ENCODE results near the gene CTSD.
A peak's percentile ranks its signal among the peaks of the same experiment; 100 is the strongest.

Gene CTSD

GRCh38 chr11:1782831-1783724, 19.4 kb upstream of the CTSD start:
- DNase-seq (ENCODE audit: low read depth in 2 of 2), result no peak

- DNase-seq (ENCODE audit: low read depth in 2 of 2), result no peak
Measured at GRCh38 chr11:1782031-1782590, 18.4 kb upstream of the CTSD start.

- no peak for DNase-seq (ENCODE audit: low read depth in 2 of 2)
Measured at GRCh38 chr11:1781593-1781975, 17.9 kb upstream of the CTSD start.

GRCh38 chr11:1780700-1781592, 17.2 kb upstream of the CTSD start:
- DNase-seq (ENCODE audit: low read depth in 2 of 2), result no peak

DNA sequence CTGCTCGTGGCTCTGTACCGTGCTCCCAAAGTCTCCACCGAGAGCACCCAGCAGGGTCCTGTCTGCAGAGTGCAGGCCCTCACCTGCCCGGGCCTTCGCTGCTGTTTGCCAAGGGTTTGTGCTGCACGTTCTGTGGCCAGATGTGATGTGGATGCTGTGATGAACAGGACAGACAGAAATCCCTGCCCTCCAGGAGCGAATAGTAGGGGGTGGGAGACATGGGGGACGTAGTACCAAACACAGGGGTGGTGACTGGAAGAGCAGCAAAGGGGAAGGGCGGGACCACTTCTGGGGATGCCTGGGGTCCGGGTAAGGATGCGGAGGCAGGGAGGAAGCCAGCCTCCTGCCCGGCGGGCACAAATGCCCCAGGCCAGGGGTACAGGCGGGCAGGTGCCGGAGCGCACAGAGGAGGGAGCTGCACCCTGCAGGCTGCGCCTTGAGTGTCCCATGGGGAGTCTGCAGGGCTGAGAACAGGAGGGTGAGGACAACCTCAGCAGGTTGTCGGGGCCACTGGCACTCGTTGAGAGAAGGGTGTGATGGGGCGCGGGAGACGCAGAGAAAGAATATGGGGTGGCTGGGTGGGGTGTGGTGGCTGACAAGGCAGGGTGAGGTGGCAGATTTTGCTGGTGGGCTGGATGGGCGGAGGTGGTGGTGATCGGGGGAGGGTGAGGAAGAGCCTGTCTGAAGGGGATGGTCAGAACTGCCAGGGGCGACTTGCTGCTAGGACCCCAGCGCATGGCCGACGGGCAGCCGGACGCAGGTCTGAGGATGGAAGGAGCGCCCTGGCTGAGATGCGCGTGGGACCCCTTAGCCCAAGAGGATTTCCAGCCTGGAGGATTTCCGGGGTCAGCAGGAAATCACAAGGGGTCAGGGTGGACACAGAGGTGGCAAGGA, 16.3 kb upstream of the CTSD start:
- no peak for DNase-seq (ENCODE audit: low read depth in 2 of 2)

DNA sequence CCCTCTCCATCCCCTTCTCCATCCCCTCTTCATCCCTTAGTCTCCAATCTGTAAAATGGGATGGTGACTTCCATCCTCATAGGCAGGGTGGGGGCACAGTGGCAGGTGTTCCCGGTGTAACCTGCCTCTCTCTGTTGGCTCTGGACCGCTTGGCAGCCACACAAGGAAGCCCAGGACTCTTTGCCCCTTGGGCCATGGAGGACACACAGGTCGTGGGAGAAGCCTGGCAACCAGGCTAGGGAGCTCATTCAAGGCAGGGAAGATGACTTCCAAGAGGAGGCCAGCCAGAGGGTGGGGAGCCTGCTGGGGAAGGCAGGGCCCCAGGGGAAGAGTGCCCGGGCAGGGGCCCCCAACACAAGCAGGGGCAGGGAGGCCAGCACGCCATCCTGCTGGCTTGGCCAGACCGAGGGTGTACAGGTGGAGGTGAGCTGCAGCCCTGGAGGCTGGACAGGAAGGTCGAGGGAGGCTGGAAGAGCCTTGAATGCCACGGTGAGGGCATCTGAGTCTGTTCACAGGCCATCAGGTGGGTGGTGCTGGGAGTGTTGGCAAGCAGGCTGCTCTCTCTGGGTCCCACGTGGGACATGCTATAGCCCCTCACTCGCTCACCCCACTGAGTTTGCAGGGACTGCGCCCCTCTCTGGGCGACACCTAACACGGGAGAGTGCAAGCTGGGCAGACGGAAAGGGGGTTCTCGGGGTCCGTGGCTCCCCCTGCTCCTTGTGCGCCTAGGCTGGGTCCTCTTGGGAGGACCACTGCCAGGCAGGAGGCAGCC, 15.5 kb upstream of the CTSD start:
- DNase-seq (ENCODE audit: low read depth in 2 of 2), result no peak

DNA sequence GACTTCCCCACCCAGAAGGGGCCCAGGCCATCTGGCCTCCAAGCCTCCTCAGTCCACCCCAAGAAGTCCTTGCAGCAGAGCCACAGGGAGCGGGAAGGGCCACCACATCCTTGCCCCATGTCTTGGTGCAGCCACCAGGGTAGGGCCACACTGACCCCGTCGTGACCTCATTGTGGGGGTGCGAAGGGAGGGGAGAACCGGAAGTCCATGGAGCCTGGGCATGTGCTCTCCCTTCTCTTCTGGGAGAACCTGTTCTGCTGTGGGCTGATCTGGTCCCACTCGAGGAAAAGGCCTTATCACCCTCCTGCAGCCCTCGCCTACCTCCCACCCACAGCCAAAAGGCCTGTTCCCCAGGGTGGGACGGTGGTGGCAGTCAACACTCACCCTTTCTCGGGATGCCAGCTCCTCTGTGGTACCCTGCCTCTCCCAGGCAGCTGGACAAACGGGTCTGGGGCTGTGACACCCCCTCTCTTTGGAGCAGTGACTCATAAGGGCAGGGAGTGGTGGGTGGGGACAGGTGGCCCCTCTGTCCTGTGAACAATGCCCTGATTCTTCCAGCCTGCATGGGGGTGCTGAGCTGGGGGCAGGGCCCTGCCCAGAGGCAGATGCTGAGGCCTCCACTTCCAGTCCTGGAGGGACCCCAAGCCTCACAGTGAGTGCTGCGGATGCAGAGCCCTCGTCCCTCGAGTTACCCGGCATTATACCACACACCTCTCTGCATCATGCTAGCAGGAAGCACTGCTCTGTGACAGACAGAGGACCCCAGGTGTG, 14.6 kb upstream of the CTSD start:
- DNase-seq (ENCODE audit: low read depth in 2 of 2), result no peak

- no peak for DNase-seq (ENCODE audit: low read depth in 2 of 2)
Measured at GRCh38 chr11:1777737-1778136, 14.0 kb upstream of the CTSD start.

- no peak for DNase-seq (ENCODE audit: low read depth in 2 of 2)
Measured at GRCh38 chr11:1776944-1777715, 13.4 kb upstream of the CTSD start.

GRCh38 chr11:1776331-1776851, 12.7 kb upstream of the CTSD start:
- DNase-seq (ENCODE audit: low read depth in 2 of 2), result no peak

GRCh38 chr11:1774886-1775285, 11.2 kb upstream of the CTSD start:
- no peak for DNase-seq (ENCODE audit: low read depth in 2 of 2)

DNA sequence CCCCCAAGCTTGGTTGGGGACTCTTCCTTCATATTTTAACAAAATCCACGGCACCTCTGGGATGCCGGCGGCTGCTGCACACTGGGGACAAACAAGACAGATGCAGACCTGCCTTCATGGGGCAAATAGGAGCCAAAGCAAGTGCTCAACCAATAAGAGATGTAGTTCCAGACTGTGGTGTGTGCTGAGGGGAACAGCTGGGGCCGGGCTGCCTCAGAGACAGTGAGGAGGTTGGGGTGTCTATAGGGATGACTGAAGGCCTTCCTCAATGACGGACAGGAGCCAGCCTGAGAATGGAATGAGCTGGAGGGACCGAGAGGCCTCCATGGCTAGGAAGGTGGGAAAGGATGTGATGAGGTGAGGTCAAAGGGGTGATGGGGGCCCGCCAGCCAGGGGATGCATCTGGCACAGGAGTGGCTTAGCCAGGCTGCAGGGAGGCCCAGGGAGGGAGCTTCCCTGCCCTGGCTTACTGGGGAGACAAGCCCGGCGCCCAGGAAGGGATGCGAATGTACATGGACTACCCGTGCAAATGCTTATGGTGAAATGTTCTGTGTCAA, 10.3 kb upstream of the CTSD start:
- DNase-seq (ENCODE audit: low read depth in 2 of 2), result no peak

- DNase-seq (ENCODE audit: low read depth in 2 of 2), result no peak
Measured at GRCh38 chr11:1773131-1773993, 9.6 kb upstream of the CTSD start.

DNA sequence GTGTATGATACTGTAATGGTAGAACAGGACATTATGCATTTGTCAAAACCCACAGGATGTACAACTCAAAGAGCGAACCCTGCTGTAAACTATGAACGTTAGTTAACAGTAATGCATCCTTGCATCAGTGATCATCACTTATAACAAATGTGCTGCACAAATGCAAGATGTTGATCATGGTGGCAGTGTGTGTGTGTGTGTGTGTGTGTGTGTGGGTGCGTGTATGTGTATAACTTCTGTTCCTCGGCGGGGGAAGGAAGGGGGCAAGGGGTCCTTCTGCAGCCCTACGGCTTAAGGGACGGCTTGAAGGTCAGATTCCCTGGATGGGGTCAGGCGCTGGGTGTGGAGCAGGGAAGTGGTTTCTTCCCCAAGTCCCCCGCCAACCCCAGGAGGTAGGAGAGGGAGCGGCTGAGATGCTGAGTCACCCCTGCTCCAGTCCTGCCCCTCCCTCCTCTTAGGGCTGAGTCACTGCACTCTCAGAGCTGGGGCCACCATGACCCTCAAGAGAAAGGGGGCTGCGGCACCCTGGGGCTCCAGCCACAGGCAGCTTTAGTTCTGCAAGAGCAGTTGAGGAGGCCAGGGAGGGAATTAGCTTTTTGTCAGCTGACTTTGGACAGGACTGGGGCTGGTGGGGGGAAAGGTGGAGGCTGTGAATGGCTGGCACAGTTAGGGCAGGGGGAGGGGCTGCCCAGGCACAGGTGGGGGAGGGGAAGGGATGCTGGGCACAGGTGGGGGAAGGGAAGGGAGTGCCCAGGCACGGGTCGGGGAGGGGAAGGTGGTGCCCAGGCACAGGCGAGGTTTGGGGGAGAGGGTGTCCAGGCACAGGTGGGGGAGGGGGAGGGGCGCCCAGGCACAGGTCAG, 8.8 kb upstream of the CTSD start:
- DNase-seq (ENCODE audit: low read depth in 2 of 2), result peak in 1 of 2 donors; percentile 57

DNA sequence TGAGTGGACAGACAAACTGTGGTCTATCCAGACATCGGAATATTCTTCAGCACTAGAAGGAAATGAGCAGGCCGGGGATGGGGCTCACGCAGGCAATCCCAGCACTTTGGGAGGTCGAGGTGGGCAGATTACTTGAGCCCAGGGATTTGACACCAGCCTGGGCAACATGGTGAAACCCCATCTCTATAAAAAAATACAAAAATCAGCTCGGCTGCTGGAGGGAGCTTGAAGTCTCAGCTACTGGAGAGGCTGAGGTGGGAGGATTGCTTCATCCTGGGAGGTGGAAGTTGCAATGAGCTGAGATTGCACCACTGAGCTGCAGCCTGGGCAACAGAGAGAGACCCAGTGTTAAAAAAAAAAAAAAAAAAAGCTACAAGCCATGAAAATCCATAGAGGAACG, 8.0 kb upstream of the CTSD start:
- no peak for DNase-seq (ENCODE audit: low read depth in 2 of 2)

DNA sequence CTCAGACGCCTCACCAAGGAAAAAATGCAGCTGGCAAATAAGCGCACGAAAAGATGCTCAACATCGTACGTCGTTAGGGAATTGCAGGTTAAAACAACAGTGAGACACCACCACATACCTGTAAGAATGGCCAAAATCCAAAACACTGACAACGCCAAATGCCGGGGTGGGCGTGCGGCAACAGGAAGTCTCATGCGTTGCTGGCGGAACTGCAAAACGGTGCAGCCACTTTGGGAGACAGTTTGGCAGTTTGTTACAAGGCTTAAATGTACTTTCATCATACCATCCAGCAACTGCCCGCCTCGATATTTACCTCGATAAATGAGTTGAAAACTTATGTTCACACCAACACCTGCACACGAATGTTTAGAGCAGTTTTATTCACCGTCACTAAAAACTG, 7.5 kb upstream of the CTSD start:
- no peak for DNase-seq (ENCODE audit: low read depth in 2 of 2)

DNA sequence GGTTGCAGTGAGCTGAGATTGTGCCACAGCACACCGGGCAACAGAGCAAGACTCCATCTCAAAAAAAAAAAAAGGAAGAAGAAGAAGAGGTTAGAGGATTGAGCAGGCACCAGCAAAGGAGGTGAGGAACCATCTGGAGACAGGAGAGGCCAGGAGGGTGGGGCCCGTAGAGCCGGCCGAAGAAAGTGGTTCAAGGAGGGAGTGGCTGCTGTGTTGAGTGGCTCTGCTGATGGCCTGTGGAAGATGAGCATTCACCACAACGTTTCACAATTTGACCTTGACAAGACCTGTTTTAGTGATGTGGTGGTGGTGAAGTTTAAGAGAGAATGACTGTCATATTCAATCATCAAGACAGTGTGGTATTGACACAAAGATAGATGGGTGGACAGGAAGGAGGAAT, 6.8 kb upstream of the CTSD start:
- no peak for DNase-seq (ENCODE audit: low read depth in 2 of 2)
